Hepatocyte (in vitro differentiated cells): ENCODE data around the gene MON2. TPM values are rescaled to one million over a fixed set of nuclear protein-coding genes. Genes with fewer than 3 reads are reported as not detected.
A peak's percentile ranks its signal among the peaks of the same experiment; 100 is the strongest.

Source experiments
- DNase-seq: peaks from one replicate; pipeline ENCODE4 v3.0.0-alpha.2; 2016; ENCODE audit warnings: low spot score
- H2AFZ ChIP-seq: fragments of 200-600 bp; sonication (generic); 2 replicates; pipeline ENCODE4 v1.6.0; 2016; ENCODE audit warnings: antibody characterized with exemption, mild to moderate bottlenecking
- H3K27ac ChIP-seq: fragments of 200-600 bp; sonication (generic); 2 replicates; pipeline ENCODE4 v1.5.1; 2016; ENCODE audit warnings: mild to moderate bottlenecking
- H3K27me3 ChIP-seq: fragments of 200-600 bp; sonication (generic); 2 replicates; pipeline ENCODE4 v1.6.1; 2016
- H3K36me3 ChIP-seq: fragments of 200-600 bp; sonication (generic); replicated peaks from 2 replicates; pipeline ENCODE4 v1.5.1; 2016; ENCODE audit warnings: low read depth; ENCODE audit not compliant: insufficient read depth
- H3K4me1 ChIP-seq: fragments of 200-600 bp; sonication (generic); 2 replicates; pipeline ENCODE4 v1.5.1; 2016; ENCODE audit warnings: mild to moderate bottlenecking, moderate library complexity; ENCODE audit not compliant: insufficient read depth
- H3K4me2 ChIP-seq: fragments of 200-600 bp; sonication (generic); 2 replicates; pipeline ENCODE4 v1.6.0; 2016
- H3K4me3 ChIP-seq: fragments of 200-600 bp; sonication (generic); 2 replicates; pipeline ENCODE4 v1.5.1; 2016; ENCODE audit warnings: mild to moderate bottlenecking
- H3K79me2 ChIP-seq: fragments of 200-600 bp; sonication (generic); 2 replicates; pipeline ENCODE4 v1.6.0; 2017; ENCODE audit warnings: mild to moderate bottlenecking
- H3K9me2 ChIP-seq: fragments of 200-600 bp; sonication (generic); replicated peaks from 2 replicates; pipeline ENCODE4 v1.6.0; 2017; ENCODE audit warnings: mild to moderate bottlenecking; ENCODE audit not compliant: insufficient read depth
- H3K9me3 ChIP-seq: fragments of 200-600 bp; sonication (generic); 2 replicates; pipeline ENCODE4 v1.5.1; 2016; ENCODE audit warnings: low read depth, mild to moderate bottlenecking
- H4K20me1 ChIP-seq: fragments of 200-600 bp; sonication (generic); 2 replicates; pipeline ENCODE4 v1.6.0; 2016; ENCODE audit warnings: mild to moderate bottlenecking; ENCODE audit not compliant: insufficient read depth, poor library complexity, severe bottlenecking
- CTCF ChIP-seq: fragments of 200-600 bp; sonication (generic); IDR thresholded peaks from 2 replicates; pipeline ENCODE4 v1.5.1; 2016; ENCODE audit warnings: antibody characterized with exemption, mild to moderate bottlenecking; ENCODE audit not compliant: poor library complexity
- EZH2 ChIP-seq: fragments of 200-600 bp; sonication (generic); IDR thresholded peaks from 2 replicates; pipeline ENCODE4 v1.6.1; 2016; ENCODE audit warnings: antibody characterized with exemption, mild to moderate bottlenecking, borderline replicate concordance
- EZH2phosphoT487 ChIP-seq: fragments of 200-600 bp; sonication (generic); IDR thresholded peaks from one replicate; pipeline ENCODE4 v1.6.1; 2018; ENCODE audit warnings: antibody characterized with exemption, mild to moderate bottlenecking, low read depth, moderate library complexity; ENCODE audit not compliant: unreplicated experiment, severe bottlenecking
- WGBS: methylation state at CpG from one replicate; pipeline ENCODE4 v1.1.6; 2016; ENCODE audit warnings: low lambda C conversion rate; ENCODE audit errors: missing lambda C conversion rate; 5-methylcytosine and 5-hydroxymethylcytosine counted together
- polyA plus RNA-seq: library from polyadenylated mRNA; unstranded; fragments of >200 nt; fragmentation: Nextera tagmentation; extraction: Ambion mirVana; gene quantifications from 2 replicates; pipeline ENCODE4 v1.2.1, GENCODE V29; 2016
- total RNA-seq: library from RNA; depleted of rRNA; stranded (reverse); fragments of >200 nt; gene quantifications from 2 replicates; pipeline ENCODE4 v1.2.3, GENCODE V29; 2014

MON2 gene
- total and polyA plus RNA-seq, 2 experiments from 2014 or later: 23.7 to 60.9 TPM

GRCh38 chr12:62643486-62643885, 176.9 kb downstream of the MON2 start:
- H3K4me2 ChIP-seq: no peak overlapping the region
- no peak for TF ChIP-seq EZH2
- no peak for TF ChIP-seq EZH2phosphoT487
- TF ChIP-seq CTCF: no peak
- no peak for DNase-seq
- H3K79me2 ChIP-seq: no peaks in the 10 kb centered on the region
- no peaks in the 10 kb centered on the region for H3K9me3 ChIP-seq
- no peaks in the 10 kb centered on the region for H3K36me3 ChIP-seq
- H3K27ac ChIP-seq: no peak overlapping the region
- 78% methylated on average over 2 of the region's 2 CpGs for WGBS
- no peaks in the 10 kb centered on the region for H3K9me2 ChIP-seq
- H3K27me3 ChIP-seq: no peaks in the 10 kb centered on the region
- no peak overlapping the region for H2AFZ ChIP-seq
- no peaks in the 10 kb centered on the region for H4K20me1 ChIP-seq
- no peaks in the 10 kb centered on the region for H3K4me1 ChIP-seq
- H3K4me3 ChIP-seq: no peak overlapping the region

- Histone ChIP-seq H2AFZ (no peak overlapping the region), H3K27ac (no peak overlapping the region), H3K27me3 (no peaks in the 10 kb centered on the region), H3K79me2 (no peaks in the 10 kb centered on the region), H3K9me3 (no peaks in the 10 kb centered on the region), H3K4me2 (no peak overlapping the region), H3K4me1 (no peaks in the 10 kb centered on the region), H3K36me3 (no peaks in the 10 kb centered on the region), H4K20me1 (no peaks in the 10 kb centered on the region), H3K4me3 (no peak overlapping the region), H3K9me2 (no peaks in the 10 kb centered on the region)
- no peak for DNase-seq
- TF ChIP-seq EZH2phosphoT487 (no peak), CTCF (no peak), EZH2 (no peak)
- 92% methylated on average over 8 of the region's 8 CpGs for WGBS
Observed at GRCh38 chr12:62646566-62646965, 179.9 kb downstream of the MON2 start.

GRCh38 chr12:62647586-62647985, 181.0 kb downstream of the MON2 start:
- Histone ChIP-seq H3K27ac (no peak overlapping the region), H3K4me2 (no peak overlapping the region), H3K9me2 (no peaks in the 10 kb centered on the region), H4K20me1 (no peaks in the 10 kb centered on the region), H2AFZ (no peak overlapping the region), H3K4me1 (no peaks in the 10 kb centered on the region), H3K27me3 (no peaks in the 10 kb centered on the region), H3K36me3 (no peaks in the 10 kb centered on the region), H3K4me3 (no peak overlapping the region), H3K79me2 (no peaks in the 10 kb centered on the region), H3K9me3 (no peaks in the 10 kb centered on the region)
- no peak for TF ChIP-seq EZH2
- no peak for TF ChIP-seq CTCF
- TF ChIP-seq EZH2phosphoT487: no peak
- DNase-seq: no peak
- 67% methylated on average over 3 of the region's 3 CpGs for WGBS

- Histone ChIP-seq H3K9me3 (no peaks in the 10 kb centered on the region), H3K79me2 (no peaks in the 10 kb centered on the region), H3K4me1 (no peaks in the 10 kb centered on the region), H3K36me3 (no peaks in the 10 kb centered on the region), H4K20me1 (no peaks in the 10 kb centered on the region), H3K27ac (peak overlapping the region; percentile 13), H3K27me3 (no peaks in the 10 kb centered on the region), H3K4me2 (no peak overlapping the region), H2AFZ (no peak overlapping the region), H3K4me3 (no peak overlapping the region), H3K9me2 (no peaks in the 10 kb centered on the region)
- TF ChIP-seq EZH2phosphoT487 (no peak), CTCF (no peak), EZH2 (no peak)
- no peak for DNase-seq
- 50% methylated on average over 4 of the region's 4 CpGs for WGBS
Observed at GRCh38 chr12:62649412-62650138, 182.9 kb downstream of the MON2 start.
